WERI-Rb-1 (cell line): ENCODE results near the gene SMARCAL1.

Experiments
- DNase-seq: peaks from one replicate; pipeline ENCODE4 v3.0.0-alpha.2; 2020
- H3K27ac ChIP-seq: fragments of 250-450 bp; sonication (Bioruptor Pico); 2 replicates; pipeline ENCODE4 v1.5.1; 2020; ENCODE audit warnings: mild to moderate bottlenecking, moderate library complexity
- H3K27me3 ChIP-seq: fragments of 250-450 bp; sonication (Bioruptor Pico); 2 replicates; pipeline ENCODE4 v1.5.1; 2021; ENCODE audit warnings: mild to moderate bottlenecking, low read depth, moderate library complexity; ENCODE audit not compliant: insufficient read depth, severe bottlenecking
- H3K36me3 ChIP-seq: fragments of 250-450 bp; sonication (Bioruptor Pico); 2 replicates; pipeline ENCODE4 v1.5.1; 2020; ENCODE audit warnings: mild to moderate bottlenecking, moderate library complexity
- H3K4me3 ChIP-seq: 2 replicates; pipeline ENCODE4 v1.5.1; 2011; ENCODE audit warnings: low read depth, mild to moderate bottlenecking, control low read depth, low read length
- H3K9me3 ChIP-seq: fragments of 250-450 bp; sonication (Bioruptor Pico); 2 replicates; pipeline ENCODE4 v1.5.1; 2021; ENCODE audit warnings: mild to moderate bottlenecking, moderate library complexity; ENCODE audit not compliant: severe bottlenecking
- TF ChIP-seq, protein P1 (sequence below): IDR thresholded peaks from 2 replicates; pipeline ENCODE4 v1.5.1; 2011; ENCODE audit warnings: low read depth, mild to moderate bottlenecking, control low read depth, inconsistent platforms, low read length

SMARCAL1 gene

DNA sequence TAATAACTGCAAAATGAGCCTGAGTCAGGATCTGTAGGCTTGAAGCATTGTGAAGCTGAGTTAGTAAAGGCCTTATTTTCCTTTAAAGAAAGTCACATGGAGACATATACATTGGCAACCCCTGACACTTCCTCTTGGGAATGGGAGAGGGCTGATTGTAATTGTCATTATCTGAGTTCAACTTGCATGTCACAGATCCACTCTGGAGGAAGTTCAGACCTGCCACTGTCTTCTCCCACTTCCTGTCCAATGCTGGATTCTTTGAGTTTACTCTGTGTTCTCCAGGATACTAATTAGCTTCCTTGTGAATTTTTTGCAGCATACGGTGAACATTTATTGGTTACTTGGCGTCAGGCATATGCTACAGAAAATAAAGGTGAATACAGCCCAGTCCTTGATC, 34.1 kb downstream of the SMARCAL1 start:
- Histone ChIP-seq H3K27ac (no peak overlapping the region), H3K4me3 (no peak overlapping the region), H3K36me3 (peaks cover 17% of the 10 kb centered on the region), H3K27me3 (no peaks in the 10 kb centered on the region), H3K9me3 (no peaks in the 10 kb centered on the region)
- no peak for DNase-seq
- TF ChIP-seq, protein P1, sequence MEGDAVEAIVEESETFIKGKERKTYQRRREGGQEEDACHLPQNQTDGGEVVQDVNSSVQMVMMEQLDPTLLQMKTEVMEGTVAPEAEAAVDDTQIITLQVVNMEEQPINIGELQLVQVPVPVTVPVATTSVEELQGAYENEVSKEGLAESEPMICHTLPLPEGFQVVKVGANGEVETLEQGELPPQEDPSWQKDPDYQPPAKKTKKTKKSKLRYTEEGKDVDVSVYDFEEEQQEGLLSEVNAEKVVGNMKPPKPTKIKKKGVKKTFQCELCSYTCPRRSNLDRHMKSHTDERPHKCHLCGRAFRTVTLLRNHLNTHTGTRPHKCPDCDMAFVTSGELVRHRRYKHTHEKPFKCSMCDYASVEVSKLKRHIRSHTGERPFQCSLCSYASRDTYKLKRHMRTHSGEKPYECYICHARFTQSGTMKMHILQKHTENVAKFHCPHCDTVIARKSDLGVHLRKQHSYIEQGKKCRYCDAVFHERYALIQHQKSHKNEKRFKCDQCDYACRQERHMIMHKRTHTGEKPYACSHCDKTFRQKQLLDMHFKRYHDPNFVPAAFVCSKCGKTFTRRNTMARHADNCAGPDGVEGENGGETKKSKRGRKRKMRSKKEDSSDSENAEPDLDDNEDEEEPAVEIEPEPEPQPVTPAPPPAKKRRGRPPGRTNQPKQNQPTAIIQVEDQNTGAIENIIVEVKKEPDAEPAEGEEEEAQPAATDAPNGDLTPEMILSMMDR, result no peak

DNA sequence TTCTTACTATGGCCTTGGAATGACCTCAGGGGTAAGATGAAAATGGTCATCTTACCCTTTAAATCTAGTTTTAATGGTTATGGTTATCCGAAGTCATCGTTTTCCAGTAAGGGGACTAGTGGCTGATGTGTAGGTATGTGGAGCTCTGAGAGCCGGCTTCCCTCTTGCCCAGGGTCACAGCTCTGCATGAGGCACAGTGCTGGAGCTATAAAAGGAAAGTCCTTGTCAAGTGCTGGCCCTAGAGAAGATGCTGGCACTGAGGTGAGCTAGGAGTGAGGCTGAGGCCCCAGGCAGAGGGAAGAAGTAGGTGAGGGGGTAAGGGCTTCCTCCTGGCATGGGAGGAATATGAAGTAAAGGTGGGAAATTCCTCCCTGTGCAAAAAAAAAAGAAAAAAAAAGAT, 35.0 kb downstream of the SMARCAL1 start:
- TF ChIP-seq, protein P1, result no peak

DNA sequence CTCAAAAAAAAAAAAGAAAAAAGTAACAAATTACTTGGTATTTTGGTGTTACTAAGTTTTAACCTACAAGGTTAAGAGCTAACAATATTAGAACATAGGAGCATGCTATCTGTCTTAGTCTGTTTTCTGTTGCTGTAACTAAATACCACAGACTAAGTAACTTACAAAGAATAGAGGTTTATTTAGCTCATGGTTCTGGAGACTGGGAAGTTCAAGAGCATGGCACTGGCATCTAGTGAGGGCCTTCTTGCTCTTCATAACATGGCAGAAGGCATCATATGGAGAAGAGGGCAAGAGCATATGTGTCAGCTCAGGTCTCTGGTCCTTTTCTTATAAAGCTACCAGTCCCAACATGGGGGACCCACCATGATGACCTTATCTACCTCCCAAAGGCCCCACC, 36.5 kb downstream of the SMARCAL1 start:
- Histone ChIP-seq H3K27ac (no peak overlapping the region), H3K4me3 (no peak overlapping the region), H3K27me3 (no peaks in the 10 kb centered on the region), H3K36me3 (peaks cover 31% of the 10 kb centered on the region), H3K9me3 (no peaks in the 10 kb centered on the region)
- DNase-seq, result no peak
- TF ChIP-seq, protein P1, result no peak

More for the DNA sequence above, 35.0 kb downstream of the SMARCAL1 start:
- Histone ChIP-seq H3K9me3 (no peaks in the 10 kb centered on the region), H3K36me3 (peaks cover 24% of the 10 kb centered on the region), H3K27ac (no peak overlapping the region), H3K27me3 (no peaks in the 10 kb centered on the region), H3K4me3 (no peak overlapping the region)
- no peak for DNase-seq

DNA sequence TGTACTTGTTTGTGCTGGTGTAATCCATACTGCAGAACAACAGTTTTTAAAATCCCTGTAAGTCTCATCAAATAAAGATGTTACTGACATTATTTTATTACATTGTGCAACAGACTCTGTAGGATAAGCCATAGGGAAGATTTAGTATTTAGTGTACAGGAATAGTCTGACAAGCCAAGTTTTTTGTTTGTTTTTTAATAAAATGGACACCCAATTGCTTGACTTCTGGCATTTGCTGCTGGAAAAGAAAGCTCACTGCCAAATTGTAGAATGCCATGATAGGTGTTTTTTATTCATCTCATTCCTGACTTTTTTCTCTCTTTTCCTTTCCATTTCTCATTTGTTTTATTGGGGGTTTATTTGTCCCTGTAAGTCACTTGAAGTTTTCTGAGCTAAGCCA, 38.1 kb downstream of the SMARCAL1 start:
- Histone ChIP-seq H3K36me3 (peaks cover 43% of the 10 kb centered on the region), H3K27me3 (no peaks in the 10 kb centered on the region), H3K9me3 (peaks cover 4% of the 10 kb centered on the region), H3K4me3 (no peak overlapping the region), H3K27ac (no peak overlapping the region)
- DNase-seq, result no peak
- TF ChIP-seq, protein P1, result no peak

DNA sequence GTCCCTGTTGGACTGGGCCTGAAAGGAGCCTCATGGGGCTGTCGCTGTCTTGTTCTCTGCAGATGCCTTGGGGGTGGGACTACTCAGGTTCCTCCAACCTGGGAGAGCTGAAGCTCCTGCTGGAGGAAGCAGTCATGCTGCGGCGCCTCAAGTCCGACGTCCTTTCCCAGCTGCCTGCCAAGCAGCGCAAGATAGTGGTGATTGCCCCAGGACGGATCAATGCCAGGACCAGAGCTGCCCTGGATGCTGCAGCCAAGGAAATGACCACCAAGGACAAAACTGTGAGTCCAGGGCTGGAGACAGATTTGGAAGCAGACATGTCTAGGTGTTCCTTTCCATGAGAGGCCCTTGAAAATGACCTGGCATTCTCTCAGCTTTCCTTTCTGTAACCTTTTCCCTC, 38.5 kb downstream of the SMARCAL1 start:
- Histone ChIP-seq H3K27ac (no peak overlapping the region), H3K9me3 (peaks cover 4% of the 10 kb centered on the region), H3K36me3 (peaks cover 43% of the 10 kb centered on the region), H3K4me3 (no peak overlapping the region), H3K27me3 (no peaks in the 10 kb centered on the region)
- TF ChIP-seq, protein P1, result no peak
- no peak for DNase-seq

DNA sequence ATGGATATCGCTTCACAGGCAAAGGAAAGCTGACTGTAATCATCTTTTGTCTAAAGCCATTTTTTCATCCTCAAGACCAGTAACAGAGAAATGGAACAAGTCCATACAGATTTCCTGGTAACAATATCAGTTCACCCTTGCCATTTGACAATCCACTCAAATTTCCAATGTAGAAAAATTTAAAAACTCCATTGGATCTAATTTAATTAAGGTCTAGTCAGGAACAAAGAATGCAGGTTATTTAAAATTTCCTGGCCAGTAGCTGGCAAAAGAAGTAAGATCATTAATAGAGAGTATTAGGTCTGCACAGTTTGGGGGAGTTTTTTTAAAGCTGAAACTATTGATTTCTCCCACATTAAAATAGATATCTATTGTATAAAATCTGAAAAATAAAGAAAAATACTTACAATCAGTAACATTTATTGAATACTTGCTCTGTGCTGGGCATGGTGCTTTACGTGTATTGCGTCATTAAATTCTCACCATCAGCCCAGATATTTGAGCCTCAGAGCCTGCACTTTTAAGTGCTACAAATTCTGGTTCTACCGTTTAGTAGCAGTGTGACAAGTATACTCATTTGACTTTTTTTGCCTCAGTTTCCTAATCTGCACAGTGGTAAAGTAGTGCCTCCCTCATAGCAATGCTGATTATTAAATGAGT, 41.8 kb downstream of the SMARCAL1 start:
- Histone ChIP-seq H3K9me3 (peaks cover 4% of the 10 kb centered on the region), H3K4me3 (no peak overlapping the region), H3K36me3 (peaks cover 41% of the 10 kb centered on the region), H3K27ac (no peak overlapping the region), H3K27me3 (no peaks in the 10 kb centered on the region)
- TF ChIP-seq, protein P1, result no peak
- DNase-seq, result no peak
